PC-9 (cell line): Measurements from ENCODE around the gene IL17C.

Experiments used
- EZH2 ChIP-seq: fragments of 200-600 bp; sonication (generic); IDR thresholded peaks from 2 replicates; pipeline ENCODE4 v1.8.0; 2017; ENCODE audit warnings: antibody characterized with exemption, low read depth
- TF ChIP-seq, protein P1 (sequence below): fragments of 200-600 bp; sonication (generic); conservative IDR thresholded peaks from 2 replicates; pipeline ENCODE4 v1.6.1; 2017; ENCODE audit warnings: mixed run types, antibody characterized with exemption, mild to moderate bottlenecking, moderate library complexity

DNA sequence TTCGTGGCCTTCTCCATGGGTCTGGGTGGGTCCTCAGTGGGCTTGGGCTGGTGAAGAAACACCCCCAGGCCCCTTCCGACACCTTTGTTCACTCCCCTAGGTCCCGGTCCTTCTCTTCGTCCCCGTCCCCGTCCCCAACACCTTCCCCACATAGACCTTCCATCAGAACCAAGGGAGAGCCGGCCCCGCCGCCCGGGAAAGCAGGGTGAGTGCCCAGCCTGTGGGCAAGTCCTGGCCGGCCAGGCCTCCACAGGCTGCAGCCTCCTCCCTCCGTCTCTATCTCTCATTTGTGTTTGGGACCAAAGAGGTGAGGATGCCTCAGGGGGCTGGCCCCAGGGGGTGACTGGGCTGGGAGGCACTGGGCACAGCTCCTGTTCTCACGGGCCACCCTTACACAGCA lies 14.5 kb upstream of the IL17C start:
- TF ChIP-seq, protein P1, sequence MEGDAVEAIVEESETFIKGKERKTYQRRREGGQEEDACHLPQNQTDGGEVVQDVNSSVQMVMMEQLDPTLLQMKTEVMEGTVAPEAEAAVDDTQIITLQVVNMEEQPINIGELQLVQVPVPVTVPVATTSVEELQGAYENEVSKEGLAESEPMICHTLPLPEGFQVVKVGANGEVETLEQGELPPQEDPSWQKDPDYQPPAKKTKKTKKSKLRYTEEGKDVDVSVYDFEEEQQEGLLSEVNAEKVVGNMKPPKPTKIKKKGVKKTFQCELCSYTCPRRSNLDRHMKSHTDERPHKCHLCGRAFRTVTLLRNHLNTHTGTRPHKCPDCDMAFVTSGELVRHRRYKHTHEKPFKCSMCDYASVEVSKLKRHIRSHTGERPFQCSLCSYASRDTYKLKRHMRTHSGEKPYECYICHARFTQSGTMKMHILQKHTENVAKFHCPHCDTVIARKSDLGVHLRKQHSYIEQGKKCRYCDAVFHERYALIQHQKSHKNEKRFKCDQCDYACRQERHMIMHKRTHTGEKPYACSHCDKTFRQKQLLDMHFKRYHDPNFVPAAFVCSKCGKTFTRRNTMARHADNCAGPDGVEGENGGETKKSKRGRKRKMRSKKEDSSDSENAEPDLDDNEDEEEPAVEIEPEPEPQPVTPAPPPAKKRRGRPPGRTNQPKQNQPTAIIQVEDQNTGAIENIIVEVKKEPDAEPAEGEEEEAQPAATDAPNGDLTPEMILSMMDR, result no peak
- TF ChIP-seq EZH2, result no peak
